Smooth muscle cell of trachea (primary cell): ENCODE data around the gene ZBTB48. TPM values are rescaled to one million over a fixed set of nuclear protein-coding genes. Genes with fewer than 3 reads are reported as not detected.

Experiments used
- total RNA-seq: library from RNA; depleted of rRNA; stranded (reverse); fragments of >200 nt; gene quantifications from 2 replicates; pipeline ENCODE4 v1.2.1, GENCODE V29; 2014

ZBTB48 gene
- total RNA-seq = 14.8 and 19.4 TPM in 2 replicates

DNA sequence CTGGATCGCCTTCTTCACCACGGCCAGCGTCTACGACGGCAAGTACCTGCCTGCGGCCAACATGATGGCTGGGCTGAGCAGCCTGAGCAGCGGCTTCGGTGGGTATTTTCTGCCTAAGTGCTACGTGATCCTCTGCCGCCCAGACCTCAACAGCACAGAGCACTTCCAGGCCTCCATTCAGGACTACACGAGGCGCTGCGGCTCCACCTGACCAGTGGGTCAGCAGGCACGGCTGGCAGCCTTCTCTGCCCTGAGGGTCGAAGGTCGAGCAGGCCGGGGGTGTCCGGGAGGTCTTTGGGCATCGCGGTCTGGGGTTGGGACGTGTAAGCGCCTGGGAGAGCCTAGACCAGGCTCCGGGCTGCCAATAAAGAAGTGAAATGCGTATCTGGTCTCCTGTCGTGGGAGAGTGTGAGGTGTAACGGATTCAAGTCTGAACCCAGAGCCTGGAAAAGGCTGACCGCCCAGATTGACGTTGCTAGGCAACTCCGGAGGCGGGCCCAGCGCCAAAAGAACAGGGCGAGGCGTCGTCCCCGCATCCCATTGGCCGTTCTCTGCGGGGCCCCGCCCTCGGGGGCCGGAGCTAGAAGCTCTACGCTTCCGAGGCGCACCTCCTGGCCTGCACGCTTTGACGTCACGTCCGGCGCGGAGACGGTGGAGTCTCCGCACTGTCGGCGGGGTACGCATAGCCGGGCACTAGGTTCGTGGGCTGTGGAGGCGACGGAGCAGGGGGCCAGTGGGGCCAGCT is at the start of gene ZBTB48:
Gene ZBTB48, plus strand, starts transcription at position 621 of the 745 bp plus-strand sequence. CDS start 616 bp downstream, outside the sequence.

DNA sequence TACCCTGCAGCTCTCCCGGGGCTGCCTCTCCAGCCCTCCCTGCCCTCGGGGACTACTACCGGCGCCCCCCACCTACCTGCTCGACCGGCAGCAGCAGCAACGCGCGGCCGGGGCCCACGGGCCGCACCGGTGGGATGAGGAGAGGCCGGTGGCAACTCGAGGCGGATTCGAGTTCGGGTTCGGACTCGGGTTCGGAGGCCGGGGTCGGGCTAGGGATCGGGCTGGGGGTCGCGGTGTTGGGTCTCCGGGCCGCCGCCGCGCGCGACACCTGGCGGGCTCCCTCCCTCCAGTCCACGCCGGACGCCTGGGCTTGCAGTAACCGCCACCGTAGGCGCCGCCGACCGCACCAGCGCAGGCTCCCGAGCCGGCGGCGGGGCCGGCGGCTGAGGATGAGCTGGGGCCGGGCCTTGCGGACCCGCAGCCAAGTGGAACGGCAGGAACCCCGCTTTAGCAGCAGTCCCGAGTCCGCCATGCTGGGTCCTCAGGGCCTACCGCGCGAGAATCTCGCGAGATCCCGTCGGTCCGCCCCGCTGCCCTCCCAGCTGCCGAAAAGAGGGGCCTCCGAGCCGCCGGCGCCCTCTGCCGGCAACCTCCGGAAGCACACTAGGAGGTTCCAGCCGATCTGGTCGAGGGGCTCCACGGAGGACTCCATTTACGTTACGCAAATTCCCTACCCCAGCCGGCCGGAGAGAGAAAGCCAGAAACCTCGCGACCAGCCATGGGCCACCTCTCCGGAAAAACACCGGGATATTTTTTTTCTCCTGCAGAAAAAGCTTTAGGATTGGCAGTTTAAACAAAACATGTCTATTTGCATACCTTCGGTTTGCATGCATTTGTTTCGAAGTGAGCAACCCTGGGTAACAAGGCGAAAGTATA is 25.5 kb upstream of the ZBTB48 start, which contains the start of gene NOL9:
Gene NOL9, minus strand, starts transcription at position 483 of the 876 bp plus-strand sequence. Its CDS starts 11 bp downstream, at position 472.

DNA sequence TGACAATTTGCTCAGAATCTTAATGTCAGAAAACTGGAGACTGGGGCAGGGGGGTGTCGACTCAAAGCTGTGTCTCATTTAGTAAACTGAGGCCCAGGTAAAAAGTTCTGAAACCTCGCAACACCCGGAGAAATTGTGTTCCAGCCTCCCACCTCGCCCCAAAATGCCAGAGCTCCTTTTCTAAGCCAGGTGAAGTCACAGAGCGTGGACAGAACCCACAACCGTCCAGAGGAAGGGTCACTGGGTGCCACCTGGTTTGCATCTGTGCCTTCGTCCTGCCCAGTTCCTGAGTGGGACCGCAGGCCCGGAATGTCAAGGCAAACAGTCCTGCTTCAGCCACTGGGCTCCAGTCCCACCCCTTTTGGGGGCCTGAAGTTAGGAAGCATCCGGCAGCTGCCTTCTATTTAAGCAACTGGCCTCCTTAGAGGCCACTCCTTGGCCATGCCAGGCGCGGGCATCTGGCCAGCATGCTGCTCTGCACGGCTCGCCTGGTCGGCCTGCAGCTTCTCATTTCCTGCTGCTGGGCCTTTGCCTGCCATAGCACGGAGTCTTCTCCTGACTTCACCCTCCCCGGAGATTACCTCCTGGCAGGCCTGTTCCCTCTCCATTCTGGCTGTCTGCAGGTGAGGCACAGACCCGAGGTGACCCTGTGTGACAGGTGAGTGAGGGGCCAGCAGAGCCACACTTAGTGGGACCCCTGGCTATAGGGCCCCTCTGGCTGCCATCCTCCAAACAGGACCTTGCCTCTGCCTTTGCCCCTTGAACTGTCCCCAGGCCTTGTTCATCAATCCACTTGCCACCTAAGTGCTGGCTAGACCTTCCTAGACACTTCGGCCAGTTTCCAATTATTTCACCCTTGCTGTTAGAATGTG is 24.7 kb upstream of the ZBTB48 start, which contains the start of gene TAS1R1:
Gene TAS1R1, plus strand, starts transcription at position 401 of the 872 bp plus-strand sequence. Its CDS starts 67 bp downstream, at position 468.

DNA sequence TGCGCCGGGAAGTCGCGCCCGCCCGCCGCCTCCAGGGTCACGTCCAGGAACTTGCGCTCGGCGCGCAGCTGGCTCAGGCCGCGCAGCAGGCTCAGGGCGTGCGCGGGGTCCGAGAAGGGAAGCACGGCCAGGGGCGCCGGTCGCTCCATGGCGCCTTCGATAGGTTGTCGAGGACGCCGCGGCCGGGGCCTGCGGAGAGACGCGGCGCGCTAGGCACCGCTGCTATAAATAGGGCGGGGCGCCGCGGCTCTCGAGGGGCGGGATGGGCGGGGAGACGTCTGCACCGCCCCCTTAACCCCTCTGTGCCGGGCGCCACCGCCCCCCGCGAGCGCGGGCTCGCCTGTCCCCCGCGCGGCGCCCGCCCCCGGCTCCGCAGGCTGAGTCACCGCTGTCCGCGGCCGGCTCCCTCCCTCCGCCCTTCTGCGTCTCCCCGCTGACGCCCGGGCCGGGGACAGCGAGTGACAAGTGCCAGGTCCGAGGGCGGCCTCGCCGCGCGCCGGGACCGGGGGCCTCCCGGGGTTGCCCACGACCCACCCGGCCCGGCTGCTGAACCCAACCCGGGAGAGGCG is 23.0 kb downstream of the ZBTB48 start, which contains the start of gene KLHL21:
Gene KLHL21, minus strand, starts transcription at position 201 of the 569 bp plus-strand sequence. Its CDS starts 52 bp downstream, at position 149.

DNA sequence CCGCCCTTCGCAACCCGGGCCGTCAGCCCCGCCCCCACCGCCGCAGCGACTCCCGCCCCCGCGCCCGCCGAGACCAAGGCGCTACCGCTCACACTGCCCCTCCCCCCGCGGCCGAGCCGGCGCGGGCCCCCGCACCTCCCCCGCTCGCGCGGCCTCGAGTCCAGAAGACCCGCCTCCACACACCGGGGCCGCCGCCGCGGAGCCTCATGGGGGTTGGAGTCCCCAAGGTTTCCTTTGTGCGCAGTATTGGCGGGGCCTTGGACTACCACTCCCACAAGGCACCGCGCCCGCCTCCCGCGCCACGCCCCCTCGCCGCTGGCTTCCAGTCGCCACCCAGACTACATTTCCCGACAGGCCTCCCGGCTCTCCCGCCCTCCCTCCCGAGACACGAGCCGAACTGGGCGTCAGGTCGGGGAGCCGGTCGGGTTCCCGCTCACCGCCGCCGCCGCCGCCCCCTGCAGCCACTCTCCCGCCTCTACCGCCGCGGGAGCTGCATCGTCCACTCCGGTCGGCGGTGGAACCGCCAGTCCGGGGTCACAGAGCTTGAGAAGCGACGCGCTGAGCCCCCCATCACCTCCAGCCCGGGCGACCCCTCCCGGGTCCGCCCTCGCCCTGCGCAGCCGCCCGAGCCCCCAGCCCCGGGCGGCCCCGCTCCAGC is 33.7 kb downstream of the ZBTB48 start, which contains the start of gene PHF13:
Gene PHF13, plus strand, starts transcription at position 371 of the 658 bp plus-strand sequence. CDS start 336 bp downstream, outside the sequence.

DNA sequence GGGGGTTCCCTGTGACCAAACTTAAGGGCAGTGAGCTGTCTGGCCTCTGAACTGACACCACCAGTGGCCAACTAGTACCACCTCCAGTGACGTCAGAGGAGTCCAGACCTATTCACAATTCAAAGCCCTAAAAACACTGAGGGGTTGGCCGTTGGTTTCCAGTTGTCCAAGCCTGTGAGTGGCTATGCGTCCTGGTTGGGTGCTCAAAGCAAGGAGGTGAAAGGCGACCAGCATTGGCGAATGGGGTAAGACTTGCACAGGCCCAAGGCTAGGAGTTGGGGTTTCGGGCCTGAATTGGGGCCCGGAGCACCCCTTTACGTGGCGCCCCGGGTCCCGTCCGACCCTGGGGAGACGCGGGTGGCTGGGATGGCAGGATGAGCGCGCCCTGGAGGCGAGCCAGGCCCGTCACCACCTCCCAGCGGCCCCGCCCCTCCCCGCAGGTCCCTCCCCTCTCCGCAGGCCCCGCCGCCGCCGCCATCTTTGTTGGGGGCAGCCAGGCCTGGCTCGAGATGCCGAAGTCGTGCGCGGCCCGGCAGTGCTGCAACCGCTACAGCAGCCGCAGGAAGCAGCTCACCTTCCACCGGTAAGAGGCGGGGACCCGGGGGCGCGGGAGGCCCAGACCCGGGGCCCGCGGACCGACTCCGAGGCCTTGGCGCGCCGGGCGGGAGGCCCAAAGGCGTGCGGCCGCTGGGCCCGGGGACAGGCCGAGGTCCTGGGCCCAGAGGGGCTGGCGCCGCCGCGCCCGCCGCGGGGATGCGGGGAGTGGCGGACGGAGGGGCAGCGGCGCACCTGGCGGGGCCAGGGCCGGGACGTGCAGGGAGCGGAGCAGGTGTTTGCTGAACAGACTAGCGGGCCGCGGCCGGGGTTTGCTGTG is 45.2 kb downstream of the ZBTB48 start, which contains the start of gene THAP3:
Gene THAP3, plus strand, starts transcription at position 159 of the 874 bp plus-strand sequence. Its CDS starts 351 bp downstream, at position 510.

Other genes starting within 250 kb of the ZBTB48 start
- gene ACOT7, start 186.2 kb upstream of the ZBTB48 start, total RNA-seq = 31.8 and 37.4 TPM in 2 replicates
- 0.15 and 1.3 TPM in 2 replicates for gene HES2, start 160.1 kb upstream of the ZBTB48 start, total RNA-seq
- under 0.01 and 0.44 TPM in 2 replicates for gene ESPN, start 155.2 kb upstream of the ZBTB48 start, total RNA-seq
- 1.0 and 4.5 TPM in 2 replicates for gene TNFRSF25, start 113.8 kb upstream of the ZBTB48 start, total RNA-seq
- gene PLEKHG5, start 88.3 kb upstream of the ZBTB48 start, total RNA-seq = 4.4 and 10.3 TPM in 2 replicates
- 21.1 and 24.1 TPM in 2 replicates for gene NOL9, start 25.5 kb upstream of the ZBTB48 start, total RNA-seq
- under 0.01 TPM in 1 of 2 replicates, not detected in the other for gene TAS1R1, start 24.7 kb upstream of the ZBTB48 start, total RNA-seq
- gene KLHL21, start 22.9 kb downstream of the ZBTB48 start, total RNA-seq = 47.1 and 106 TPM in 2 replicates
- gene PHF13, start 33.7 kb downstream of the ZBTB48 start, total RNA-seq = 12.6 and 17.0 TPM in 2 replicates
- gene THAP3, start 44.9 kb downstream of the ZBTB48 start, total RNA-seq = 25.5 and 32.7 TPM in 2 replicates
- 31.1 and 44.5 TPM in 2 replicates for gene DNAJC11, start 121.8 kb downstream of the ZBTB48 start, total RNA-seq
- gene CAMTA1, start 205.5 kb downstream of the ZBTB48 start, total RNA-seq = 37.9 and 98.8 TPM in 2 replicates